Esophagus (tissue), 2 donors: Measurements from ENCODE around the gene SLC25A36. TPM values are rescaled to one million over a fixed set of nuclear protein-coding genes. Genes with fewer than 3 reads are reported as not detected.

Experiments
- polyA plus RNA-seq, 2 donors: library from polyadenylated mRNA; stranded (reverse); fragments of 200-250 nt; gene quantifications; one replicate each; pipeline ENCODE4 v1.2.3, GENCODE V29; 2013
- donor health status: healthy with polysubstance abuse.
- donor health status: Bipolar disorder and iron deficiency.

Gene SLC25A36
- polyA plus RNA-seq, 2 donors, result 10.4 to 12.3 TPM

Other genes starting within 250 kb of the SLC25A36 start
- gene SPSB4, start 109.5 kb downstream of the SLC25A36 start, polyA plus RNA-seq, result under 1 TPM in 1 of 2 donors, not detected in 1; 0.04 TPM